ENCODE results near the gene TANGO6. TPM values are rescaled to one million over a fixed set of nuclear protein-coding genes. Genes with fewer than 3 reads are reported as not detected.

Gene TANGO6
- polyA plus RNA-seq, 1 donor (not counting 4 experiments of a cell fraction or from before 2014, with no cell fraction given): 13.1 TPM

GRCh38 chr16:69077251-69077650 is 233.9 kb downstream of the TANGO6 start:
- H3K27ac ChIP-seq (ENCODE audit: control insufficient read depth, insufficient read depth, low read length): peak overlapping the region; percentile 84
- FAIRE-seq: peak; percentile 85

GRCh38 chr16:69078073-69078472 is 234.7 kb downstream of the TANGO6 start:
- Histone ChIP-seq H3K9me3 (ENCODE audit: control insufficient read depth, low read depth, low read length) (no peaks in the 10 kb centered on the region), H3K27ac (ENCODE audit: control insufficient read depth, insufficient read depth, low read length) (no peak overlapping the region), H3K9ac (ENCODE audit: control insufficient read depth, extremely low read depth, insufficient read depth, low read length) (no peak overlapping the region), H3K9me1 (ENCODE audit: control insufficient read depth, extremely low read depth, insufficient read depth, low read length) (no peaks in the 10 kb centered on the region), H3K36me3 (ENCODE audit: control insufficient read depth in 2 of 2, extremely low read depth in 1 of 2, insufficient read depth in 2 of 2, low read length in 2 of 2) (no peaks in the 10 kb centered on the region), H3K4me1 (ENCODE audit: control insufficient read depth, extremely low read depth, insufficient read depth, low read length) (peaks cover 18% of the 10 kb centered on the region), H3K4me3 (ENCODE audit: control insufficient read depth in 2 of 3, extremely low read depth in 1 of 3, insufficient read depth in 2 of 3, low read depth in 1 of 3, low read length in 3 of 3) (no peak overlapping the region), H3K27me3 (ENCODE audit: control insufficient read depth, extremely low read depth, insufficient read depth, low read length) (no peaks in the 10 kb centered on the region), H2AFZ (ENCODE audit: control insufficient read depth, low read length) (no peak overlapping the region), H4K20me1 (ENCODE audit: control insufficient read depth, extremely low read depth, insufficient read depth, low read length) (no peaks in the 10 kb centered on the region), H3K79me2 (ENCODE audit: control insufficient read depth, insufficient read depth, low read length) (no peaks in the 10 kb centered on the region), H3K4me2 (ENCODE audit: control insufficient read depth, extremely low read depth, insufficient read depth, low read depth, low read length) (no peak overlapping the region)
- DNase-seq (ENCODE audit: low read depth, low spot score) (no peak), FAIRE-seq (no peak)
- no peak for TF ChIP-seq CTCF (optimal IDR thresholded peaks at IDR 0.05 in 1 of 3, IDR thresholded peaks at IDR 0.05 in 1 of 3, conservative IDR thresholded peaks at IDR 0.05 in 1 of 3; ENCODE audit: extremely low read depth in 1 of 3, insufficient read depth in 2 of 3, low read length in 3 of 3)
- TF ChIP-seq EZH2 (IDR thresholded peaks at IDR 0.05; ENCODE audit: low read length): no peak
- dilution Hi-C loops (cut with MboI; ENCODE audit: extremely low pct_ligation_motif_present, low sequenced_read_pairs): no loop called here

More at GRCh38 chr16:69077251-69077650, 233.9 kb downstream of the TANGO6 start:
- Histone ChIP-seq H3K4me1 (ENCODE audit: control insufficient read depth, extremely low read depth, insufficient read depth, low read length) (peaks cover 27% of the 10 kb centered on the region), H3K4me2 (ENCODE audit: control insufficient read depth, extremely low read depth, insufficient read depth, low read depth, low read length) (peak overlapping the region; percentile 33), H2AFZ (ENCODE audit: control insufficient read depth, low read length) (no peak overlapping the region), H3K4me3 (ENCODE audit: control insufficient read depth in 2 of 3, extremely low read depth in 1 of 3, insufficient read depth in 2 of 3, low read depth in 1 of 3, low read length in 3 of 3) (no peak overlapping the region), H3K9ac (ENCODE audit: control insufficient read depth, extremely low read depth, insufficient read depth, low read length) (peak overlapping the region; percentile 46), H3K9me3 (ENCODE audit: control insufficient read depth, low read depth, low read length) (no peaks in the 10 kb centered on the region), H3K27me3 (ENCODE audit: control insufficient read depth, extremely low read depth, insufficient read depth, low read length) (no peaks in the 10 kb centered on the region), H3K79me2 (ENCODE audit: control insufficient read depth, insufficient read depth, low read length) (no peaks in the 10 kb centered on the region), H3K9me1 (ENCODE audit: control insufficient read depth, extremely low read depth, insufficient read depth, low read length) (no peaks in the 10 kb centered on the region), H3K36me3 (ENCODE audit: control insufficient read depth in 2 of 2, extremely low read depth in 1 of 2, insufficient read depth in 2 of 2, low read length in 2 of 2) (no peaks in the 10 kb centered on the region), H4K20me1 (ENCODE audit: control insufficient read depth, extremely low read depth, insufficient read depth, low read length) (no peaks in the 10 kb centered on the region)
- dilution Hi-C loops (cut with MboI; ENCODE audit: extremely low pct_ligation_motif_present, low sequenced_read_pairs): no loop called here
- TF ChIP-seq CTCF (optimal IDR thresholded peaks at IDR 0.05 in 1 of 3, IDR thresholded peaks at IDR 0.05 in 1 of 3, conservative IDR thresholded peaks at IDR 0.05 in 1 of 3; ENCODE audit: extremely low read depth in 1 of 3, insufficient read depth in 2 of 3, low read length in 3 of 3) (no peak), EZH2 (IDR thresholded peaks at IDR 0.05; ENCODE audit: low read length) (no peak)
- DNase-seq (ENCODE audit: low read depth, low spot score): no peak

Data from keratinocyte (primary cell).